Glomerular visceral epithelial cell (primary cell): ENCODE data around the gene SCN1B.
"Not testable (repeated sequence)": the region's sequence is repeated elsewhere in the genome, so short reads cannot be mapped to it uniquely, and the experiment has no call there.

Experiments used
- DNase-seq: peaks from one replicate; pipeline ENCODE4 v3.0.0-alpha.2; 2016; ENCODE audit errors: extremely low spot score

SCN1B gene

GRCh38 chr19:35037716-35038622, 7.7 kb downstream of the SCN1B start:
- DNase-seq, result peak; percentile 12

- no peak for DNase-seq
Measured at GRCh38 chr19:35038623-35039512, 8.6 kb downstream of the SCN1B start.

- DNase-seq, result no peak
Measured at GRCh38 chr19:35039881-35040825, 9.9 kb downstream of the SCN1B start.

GRCh38 chr19:35040826-35041547, 10.7 kb downstream of the SCN1B start:
- DNase-seq, result no peak

- DNase-seq, result no peak
Measured at GRCh38 chr19:35041548-35042055, 11.3 kb downstream of the SCN1B start, which contains the start of gene HPN. Gene HPN, plus strand, starts transcription at chr19:35041721. Its CDS starts 786 bp downstream, at chr19:35042507.

- DNase-seq, result no peak
Measured at GRCh38 chr19:35042056-35042730, 11.9 kb downstream of the SCN1B start.

GRCh38 chr19:35042954-35043604, 12.8 kb downstream of the SCN1B start:
- DNase-seq, result no peak

GRCh38 chr19:35043906-35044305, 13.6 kb downstream of the SCN1B start:
- no peak for DNase-seq

GRCh38 chr19:35044317-35045117, 14.2 kb downstream of the SCN1B start:
- DNase-seq, result peak; percentile 50

GRCh38 chr19:35045667-35046300, 15.5 kb downstream of the SCN1B start:
- DNase-seq, result no peak

GRCh38 chr19:35046461-35046860, 16.2 kb downstream of the SCN1B start:
- no peak for DNase-seq

- DNase-seq, result no peak
Measured at GRCh38 chr19:35048911-35049411, 18.7 kb downstream of the SCN1B start.

GRCh38 chr19:35049456-35049855, 19.2 kb downstream of the SCN1B start:
- DNase-seq, result no peak

GRCh38 chr19:35050662-35051061, 20.4 kb downstream of the SCN1B start:
- not testable (repeated sequence) for DNase-seq

- not testable (repeated sequence) for DNase-seq
Measured at GRCh38 chr19:35051268-35051667, 21.0 kb downstream of the SCN1B start.

GRCh38 chr19:35051796-35052195, 21.5 kb downstream of the SCN1B start:
- DNase-seq, result no peak

GRCh38 chr19:35052599-35053190, 22.4 kb downstream of the SCN1B start:
- no peak for DNase-seq
